GM18499 (cell line): ENCODE data around the gene APBB1.
A peak's percentile ranks its signal among the peaks of the same experiment; 100 is the strongest.
"Not testable (repeated sequence)": the region's sequence is repeated elsewhere in the genome, so short reads cannot be mapped to it uniquely, and the experiment has no call there.

Experiments
- ATAC-seq: cut with Tn5 transposase; IDR thresholded peaks from one replicate; pipeline ENCODE4 v1.9.1; 2021; ENCODE audit warnings: moderate number of reproducible peaks; ENCODE audit not compliant: insufficient read depth, unreplicated experiment

The APBB1 gene

GRCh38 chr11:6393989-6394670 is 24.8 kb downstream of the APBB1 start:
- ATAC-seq, result no peak

GRCh38 chr11:6392251-6392650 is 26.6 kb downstream of the APBB1 start:
- not testable (repeated sequence) for ATAC-seq

DNA sequence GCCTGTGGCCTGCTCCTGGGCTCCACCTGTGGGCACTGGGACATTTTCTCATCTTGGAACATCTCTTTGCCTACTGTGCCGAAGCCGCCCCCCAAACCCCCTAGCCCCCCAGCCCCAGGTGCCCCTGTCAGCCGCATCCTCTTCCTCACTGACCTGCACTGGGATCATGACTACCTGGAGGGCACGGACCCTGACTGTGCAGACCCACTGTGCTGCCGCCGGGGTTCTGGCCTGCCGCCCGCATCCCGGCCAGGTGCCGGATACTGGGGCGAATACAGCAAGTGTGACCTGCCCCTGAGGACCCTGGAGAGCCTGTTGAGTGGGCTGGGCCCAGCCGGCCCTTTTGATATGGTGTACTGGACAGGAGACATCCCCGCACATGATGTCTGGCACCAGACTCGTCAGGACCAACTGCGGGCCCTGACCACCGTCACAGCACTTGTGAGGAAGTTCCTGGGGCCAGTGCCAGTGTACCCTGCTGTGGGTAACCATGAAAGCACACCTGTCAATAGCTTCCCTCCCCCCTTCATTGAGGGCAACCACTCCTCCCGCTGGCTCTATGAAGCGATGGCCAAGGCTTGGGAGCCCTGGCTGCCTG is 27.3 kb downstream of the APBB1 start:
- ATAC-seq, result no peak

DNA sequence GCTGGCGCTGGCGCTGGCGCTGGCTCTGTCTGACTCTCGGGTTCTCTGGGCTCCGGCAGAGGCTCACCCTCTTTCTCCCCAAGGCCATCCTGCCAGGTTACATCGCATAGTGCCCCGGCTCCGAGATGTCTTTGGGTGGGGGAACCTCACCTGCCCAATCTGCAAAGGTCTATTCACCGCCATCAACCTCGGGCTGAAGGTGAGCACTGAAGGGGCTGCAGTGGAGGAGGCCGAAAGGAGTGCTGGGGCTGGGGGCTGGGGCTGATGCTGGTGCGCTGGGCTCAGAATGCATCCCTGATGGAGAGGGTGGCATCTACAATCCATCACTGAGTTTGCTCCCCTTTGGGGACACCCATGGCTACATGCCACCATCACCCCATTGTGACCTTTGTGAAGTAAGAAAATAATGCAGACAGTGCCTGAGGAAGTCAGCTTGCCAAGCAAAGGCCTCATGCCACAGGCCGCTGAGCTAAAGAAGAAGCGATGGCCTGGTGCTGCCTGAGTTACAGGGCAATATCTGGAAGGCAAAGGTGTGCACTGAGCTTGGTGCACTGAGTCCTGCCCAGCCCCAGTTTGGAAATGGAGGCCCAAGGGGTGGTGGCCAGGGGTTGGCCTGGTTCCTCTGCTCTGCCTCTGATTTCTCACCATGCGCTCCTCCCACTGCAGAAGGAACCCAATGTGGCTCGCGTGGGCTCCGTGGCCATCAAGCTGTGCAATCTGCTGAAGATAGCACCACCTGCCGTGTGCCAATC is 28.0 kb downstream of the APBB1 start:
- no peak for ATAC-seq

DNA sequence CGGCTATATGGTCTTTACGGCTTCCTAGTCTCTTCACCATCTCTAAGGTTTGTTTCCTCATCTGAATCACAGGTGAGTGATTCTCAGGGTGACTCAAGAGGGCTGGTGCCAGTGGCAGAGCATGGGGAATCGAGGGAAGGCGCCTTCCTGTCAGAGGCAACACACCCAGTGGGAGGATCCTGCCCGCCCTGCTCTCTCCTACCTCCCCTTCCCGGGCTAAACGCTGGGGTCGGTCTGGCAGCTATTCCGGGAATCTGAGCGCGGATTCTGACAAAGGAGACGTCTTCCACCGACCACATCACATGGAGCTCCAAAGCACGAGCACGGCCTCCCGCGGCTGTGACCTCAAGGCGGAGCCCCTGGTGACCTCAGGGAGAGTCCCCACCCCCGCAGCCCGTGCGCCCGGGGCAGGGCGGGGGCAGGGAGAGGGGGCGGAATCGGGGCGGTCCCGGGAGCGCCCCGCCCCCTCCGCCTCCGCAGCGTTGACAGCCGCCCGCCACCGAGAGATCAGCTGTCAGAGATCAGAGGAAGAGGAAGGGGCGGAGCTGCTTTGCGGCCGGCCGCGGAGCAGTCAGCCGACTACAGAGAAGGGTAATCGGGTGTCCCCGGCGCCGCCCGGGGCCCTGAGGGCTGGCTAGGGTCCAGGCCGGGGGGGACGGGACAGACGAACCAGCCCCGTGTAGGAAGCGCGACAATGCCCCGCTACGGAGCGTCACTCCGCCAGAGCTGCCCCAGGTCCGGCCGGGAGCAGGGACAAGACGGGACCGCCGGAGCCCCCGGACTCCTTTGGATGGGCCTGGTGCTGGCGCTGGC is 28.8 kb downstream of the APBB1 start, which contains the start of gene SMPD1:
TSS of gene SMPD1 (plus strand) at position 570 of the 813 bp plus-strand sequence. CDS start at position 695, 125 bp downstream.
- peak; percentile 72 for ATAC-seq

- no peak for ATAC-seq
These were observed 30.1 kb downstream of the APBB1 start for GRCh38 chr11:6388748-6389147.

DNA sequence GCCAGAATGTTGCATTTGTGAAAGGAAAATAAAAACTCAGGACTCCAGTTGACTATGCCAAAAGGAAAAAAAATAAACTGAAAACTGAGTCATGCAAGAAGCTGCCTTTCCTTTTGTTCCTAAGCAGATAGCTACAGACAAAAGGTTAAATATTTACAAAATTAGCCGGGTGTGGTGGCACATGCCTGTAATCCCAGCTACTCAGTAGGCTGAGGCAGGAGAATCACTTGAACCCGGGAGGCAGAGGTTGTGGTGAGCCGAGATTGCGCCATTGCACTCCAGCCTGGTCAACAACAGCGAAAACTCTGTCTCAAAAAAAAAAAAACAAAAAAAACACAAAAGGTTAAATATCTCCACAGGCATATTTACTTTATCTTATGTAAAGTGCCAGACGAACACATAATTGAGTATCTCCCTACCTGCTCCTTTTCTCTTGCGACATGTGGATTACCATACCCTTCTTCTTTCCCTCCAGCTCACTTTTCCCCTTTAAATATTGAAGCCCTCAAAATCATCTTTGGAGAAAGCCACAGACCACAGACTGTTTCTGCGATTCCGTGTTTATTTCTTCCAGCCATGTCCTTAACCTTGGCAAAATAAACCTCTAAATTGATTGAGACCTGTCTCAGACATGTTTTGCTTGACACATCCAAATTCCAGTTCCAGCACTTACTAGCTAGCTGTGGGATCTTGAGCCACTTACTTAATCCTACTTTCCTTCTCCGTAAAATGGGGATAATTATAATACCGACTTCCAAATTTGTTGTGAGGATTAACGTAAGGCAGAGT is 30.9 kb downstream of the APBB1 start:
- no peak for ATAC-seq

GRCh38 chr11:6385046-6385777 is 33.7 kb downstream of the APBB1 start:
- no peak for ATAC-seq

GRCh38 chr11:6378640-6378989 is 40.3 kb downstream of the APBB1 start:
- no peak for ATAC-seq

GRCh38 chr11:6377902-6378639 is 40.8 kb downstream of the APBB1 start:
- no peak for ATAC-seq

DNA sequence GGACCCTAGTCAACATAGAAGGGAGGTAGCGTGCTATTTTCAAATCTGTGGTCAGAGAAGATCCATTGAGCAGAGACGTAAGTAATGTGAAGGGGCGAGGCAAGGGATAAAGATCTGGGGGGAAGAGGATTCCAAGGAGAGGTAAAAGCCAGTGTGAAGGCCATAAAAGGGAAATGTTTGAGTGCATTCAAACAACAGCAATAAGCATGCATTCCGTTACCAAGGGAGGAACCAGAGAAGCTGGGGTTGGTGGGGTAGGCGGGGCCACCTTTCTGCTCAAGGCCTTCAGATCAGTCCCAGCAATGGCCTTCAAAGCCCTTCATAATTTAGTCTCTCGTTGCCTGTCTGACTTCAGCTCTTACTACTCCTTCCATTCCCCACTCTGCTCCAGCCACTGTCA is 47.1 kb downstream of the APBB1 start:
- no peak for ATAC-seq

- ATAC-seq, result no peak
These were observed 53.2 kb downstream of the APBB1 start for GRCh38 chr11:6365659-6366058.

DNA sequence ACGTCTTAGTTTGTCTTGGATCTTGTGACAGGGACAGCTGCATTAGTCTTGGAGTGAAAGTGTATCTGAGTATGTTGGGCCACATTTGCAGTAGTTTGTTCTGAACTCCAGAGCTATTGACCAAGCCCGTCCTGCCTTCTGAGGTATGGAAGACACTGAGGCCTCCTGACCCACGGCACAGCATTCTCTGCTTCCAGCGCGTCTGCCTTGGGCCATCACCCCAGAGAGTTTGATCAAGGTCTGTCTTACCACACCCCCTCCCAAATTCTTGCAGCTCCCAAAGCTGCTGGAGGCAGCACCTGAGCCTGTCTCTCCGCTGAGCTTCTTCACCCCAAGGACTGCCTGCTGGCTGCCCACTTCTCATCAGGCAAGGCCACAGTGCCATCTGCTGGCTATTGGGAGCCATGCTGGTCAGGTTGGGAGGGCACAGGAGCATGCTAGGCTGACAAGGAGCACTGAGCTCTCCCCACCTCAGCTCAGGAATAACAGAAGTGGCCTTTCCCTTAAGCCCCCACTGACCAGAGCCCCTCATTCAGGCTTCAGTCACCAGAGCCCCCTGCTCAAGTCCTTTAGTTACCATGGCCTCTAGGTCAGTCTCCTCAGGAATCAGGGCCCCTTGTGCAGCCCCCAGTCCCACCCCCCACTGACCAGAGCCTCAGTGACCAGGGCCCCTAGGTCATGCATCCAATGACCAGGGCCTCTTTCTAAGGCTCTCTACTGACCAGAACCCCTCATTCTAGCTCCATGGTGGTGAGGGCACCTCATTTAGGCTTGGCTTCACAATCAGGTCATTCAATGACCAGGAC is 55.8 kb downstream of the APBB1 start:
- peak; percentile 71 for ATAC-seq

DNA sequence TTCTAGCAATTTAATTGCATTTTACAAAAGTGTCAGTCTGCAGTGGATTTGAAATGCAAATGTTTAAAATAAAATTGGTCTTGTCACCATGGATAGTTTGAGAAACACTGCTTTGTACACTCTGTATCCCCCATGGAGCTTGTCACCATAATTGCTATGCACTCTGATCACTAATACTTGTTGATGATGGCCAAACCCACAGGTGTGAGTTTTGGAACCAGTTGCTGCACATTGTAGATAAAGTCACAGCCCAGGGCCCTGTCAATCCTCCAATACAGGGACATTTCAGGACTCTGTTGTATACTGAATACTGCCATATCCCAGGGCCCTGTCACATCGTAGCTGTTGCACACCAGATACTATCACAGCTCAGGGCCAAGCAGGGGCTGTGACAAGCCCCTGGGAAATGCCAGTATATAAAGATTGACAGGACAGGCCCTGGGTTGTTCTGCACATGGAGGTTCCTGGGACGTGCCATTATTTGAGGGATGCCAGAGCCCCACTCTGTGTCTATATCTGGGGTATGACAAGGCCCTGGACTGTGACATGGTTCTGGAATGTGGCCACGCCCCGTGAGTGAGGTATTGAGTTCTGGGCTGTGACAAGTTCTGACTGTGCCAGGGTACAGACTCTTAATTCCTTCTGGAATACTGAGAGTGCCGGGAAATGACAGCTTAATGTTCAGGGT is 56.6 kb downstream of the APBB1 start:
- ATAC-seq, result no peak

- ATAC-seq, result no peak
These were observed 58.7 kb downstream of the APBB1 start for GRCh38 chr11:6360183-6360582.

- ATAC-seq, result no peak
These were observed 61.7 kb downstream of the APBB1 start for GRCh38 chr11:6357222-6357621.

DNA sequence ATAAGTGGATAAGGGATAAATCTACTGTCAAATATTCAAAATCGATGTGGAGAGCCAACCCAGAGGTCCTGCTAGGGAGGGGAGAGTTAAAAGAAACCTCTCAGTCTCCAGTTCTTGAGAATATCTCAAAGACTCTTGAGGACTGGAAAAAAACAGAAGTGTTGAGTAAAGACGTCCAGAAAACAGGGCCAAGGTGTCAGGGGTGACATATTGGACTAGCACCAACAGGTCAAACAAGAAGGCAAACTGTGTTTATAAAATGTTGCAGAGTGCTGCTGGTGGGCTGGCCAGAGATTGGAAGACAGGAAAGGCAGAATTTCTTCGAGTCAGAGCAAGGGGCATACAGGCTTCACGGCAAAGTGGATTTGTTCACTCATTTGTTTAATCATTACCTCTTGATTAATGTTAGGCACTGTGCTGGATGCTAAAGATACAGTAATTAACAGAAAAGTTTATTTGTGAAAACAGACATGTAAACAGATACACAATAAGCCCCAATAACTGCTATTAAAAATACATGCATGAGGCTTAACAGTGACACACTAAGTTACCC is 62.3 kb downstream of the APBB1 start:
- ATAC-seq, result no peak
